Ureter (tissue), 1 donor: ENCODE results near the gene CMIP. TPM values are rescaled to one million over a fixed set of nuclear protein-coding genes. Genes with fewer than 3 reads are reported as not detected.
"Not testable (repeated sequence)": the region's sequence is repeated elsewhere in the genome, so short reads cannot be mapped to it uniquely, and the experiment has no call there.

ENCODE experiments used
- DNase-seq: peaks from one replicate; pipeline ENCODE4 v3.0.0-alpha.2; 2020; ENCODE audit warnings: low spot score
- total RNA-seq: library from RNA; stranded (reverse); gene quantifications from one replicate; pipeline ENCODE4 v1.2.4, GENCODE V29; 2023
- donor health status: DM: yes; HTN: yes; CAD: no.

CMIP gene
- total RNA-seq, 1 donor from 2014 or later, result 98.0 TPM

DNA sequence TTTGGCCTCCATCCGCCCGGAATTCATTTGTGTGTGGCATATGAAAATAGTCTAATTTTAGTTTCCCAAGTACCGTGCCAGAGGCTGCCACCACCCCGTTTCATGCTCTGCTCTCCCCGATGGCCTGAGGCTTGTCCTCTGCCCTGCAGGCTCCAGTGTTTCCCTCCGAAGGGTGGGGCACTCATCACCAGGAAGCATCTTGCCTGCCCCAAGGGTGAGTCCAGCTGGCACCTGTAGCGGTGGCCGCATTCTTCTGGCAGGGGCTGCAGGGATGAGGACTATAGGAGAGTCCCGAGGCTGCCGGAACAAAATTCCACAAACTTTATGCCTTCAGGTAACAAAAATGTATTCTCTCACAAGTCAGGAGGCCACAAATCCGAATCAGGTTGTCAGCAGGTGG is 23.1 kb upstream of the CMIP start:
- no peak for DNase-seq

DNA sequence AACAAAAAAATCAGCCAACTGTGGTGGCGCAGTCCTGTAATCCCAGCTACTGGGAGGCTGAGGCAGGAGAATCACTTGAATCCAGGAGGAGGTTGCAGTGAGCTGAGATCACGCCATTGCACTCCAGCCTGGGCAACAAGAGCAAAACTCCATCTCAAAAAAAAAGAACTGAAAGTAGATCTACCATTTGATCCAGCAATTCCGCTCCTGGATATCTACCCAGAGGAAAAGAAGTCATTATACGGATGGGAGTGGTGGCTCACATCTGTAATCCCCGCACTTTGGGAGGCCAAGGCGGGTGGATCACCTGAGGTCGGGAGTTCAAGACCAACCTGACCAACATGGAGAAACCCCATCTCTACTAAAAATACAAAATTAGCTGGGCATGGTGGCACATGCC is 22.5 kb upstream of the CMIP start:
- not testable (repeated sequence) for DNase-seq

DNA sequence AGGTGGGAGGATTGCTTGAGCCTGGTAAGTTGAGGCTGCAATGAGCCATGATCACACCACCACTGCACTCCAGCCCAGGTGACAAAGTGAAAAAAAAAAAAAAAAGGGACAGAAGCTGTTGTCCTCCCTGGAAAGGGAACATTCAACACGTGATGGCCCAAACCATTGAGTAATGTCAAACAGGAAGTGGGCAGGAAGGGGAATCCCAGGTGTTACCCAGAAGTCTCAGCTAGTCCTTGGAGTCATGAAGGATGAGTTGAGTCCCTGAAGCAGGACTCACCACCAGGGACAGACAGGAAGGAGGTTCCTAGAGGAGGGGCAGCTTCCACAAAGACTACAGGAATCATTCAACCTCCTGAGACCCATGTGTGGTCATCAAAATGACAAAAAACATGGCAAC is 19.8 kb upstream of the CMIP start:
- DNase-seq, result no peak

DNA sequence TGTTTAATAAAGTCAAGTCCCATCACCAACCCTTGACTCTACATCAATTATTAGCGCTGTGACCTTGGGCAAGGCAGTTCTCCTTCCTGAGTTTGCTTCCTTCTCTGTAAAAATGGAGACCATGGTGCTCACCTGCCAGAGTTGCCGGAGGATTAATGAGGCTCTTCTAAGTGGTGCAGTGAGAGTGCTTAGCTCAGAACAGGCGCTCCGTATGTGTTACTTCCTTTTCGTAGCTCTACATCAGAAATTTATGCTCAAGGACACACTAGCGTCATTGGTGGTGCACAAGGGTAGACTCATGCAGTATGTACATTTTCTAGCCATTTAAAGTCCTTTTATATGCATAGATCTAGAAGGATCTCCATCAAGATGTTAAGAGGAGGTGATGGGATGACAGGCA is 17.4 kb upstream of the CMIP start:
- no peak for DNase-seq

DNA sequence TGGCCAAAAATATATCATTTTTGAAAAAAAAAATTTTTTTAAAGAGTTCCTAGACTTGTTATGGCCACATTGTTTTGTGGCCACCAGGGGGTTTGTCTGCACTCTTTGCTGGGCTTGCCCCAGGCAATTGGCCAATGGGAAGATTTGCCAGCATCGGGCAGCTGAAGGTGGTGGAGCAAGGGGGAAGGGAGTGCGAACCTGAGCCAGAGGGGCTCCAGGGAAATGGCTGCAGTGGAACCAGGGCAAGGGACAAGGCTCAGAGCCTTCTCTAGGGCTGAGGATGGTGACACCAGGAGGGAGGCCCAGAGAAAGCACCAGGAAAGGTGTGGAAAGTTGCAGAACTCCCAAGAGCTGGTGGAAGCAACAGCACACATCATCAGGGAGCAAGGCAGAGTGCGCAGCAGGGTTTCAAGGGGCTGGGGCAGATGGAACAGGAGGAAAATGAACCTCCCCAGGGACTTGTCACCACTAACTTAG is 15.5 kb upstream of the CMIP start:
- no peak for DNase-seq

DNA sequence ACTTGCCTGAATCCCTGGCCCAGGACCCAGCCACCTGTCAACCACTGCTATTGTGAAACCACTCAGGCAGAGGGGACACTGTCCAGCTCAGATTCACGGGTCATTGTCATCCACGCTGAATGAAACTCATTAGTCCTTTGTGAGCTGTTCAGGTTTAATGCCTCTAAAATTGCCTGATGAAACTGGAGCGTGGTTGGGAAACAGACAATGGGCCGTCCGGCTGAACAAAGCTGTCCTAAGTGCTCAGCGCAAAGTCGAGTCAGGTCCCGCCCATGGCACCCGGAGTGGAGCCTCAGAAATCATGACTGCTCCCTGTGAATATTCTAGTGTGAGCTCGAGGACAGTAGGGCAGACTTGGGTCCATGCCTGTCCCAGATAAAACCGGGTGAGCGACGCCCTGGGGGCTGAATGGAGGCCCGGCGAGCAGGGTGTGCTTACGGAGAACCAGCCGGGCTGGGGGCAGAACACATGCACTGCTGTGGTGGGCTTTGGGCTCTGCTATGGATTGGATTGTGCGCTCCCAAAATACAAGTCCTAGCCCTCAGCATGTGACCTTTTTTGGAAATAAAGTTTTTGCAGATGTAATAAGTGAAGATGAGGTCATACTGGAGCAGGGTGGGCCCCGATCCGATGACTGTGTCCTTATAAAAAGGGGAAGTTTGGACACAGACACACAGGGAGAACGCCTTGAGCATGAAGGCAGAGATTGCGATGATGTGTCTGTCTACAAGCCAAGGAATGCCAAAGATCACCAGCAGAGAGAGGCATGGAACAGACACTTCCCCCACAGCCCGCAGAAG is 12.9 kb upstream of the CMIP start:
- DNase-seq, result no peak

DNA sequence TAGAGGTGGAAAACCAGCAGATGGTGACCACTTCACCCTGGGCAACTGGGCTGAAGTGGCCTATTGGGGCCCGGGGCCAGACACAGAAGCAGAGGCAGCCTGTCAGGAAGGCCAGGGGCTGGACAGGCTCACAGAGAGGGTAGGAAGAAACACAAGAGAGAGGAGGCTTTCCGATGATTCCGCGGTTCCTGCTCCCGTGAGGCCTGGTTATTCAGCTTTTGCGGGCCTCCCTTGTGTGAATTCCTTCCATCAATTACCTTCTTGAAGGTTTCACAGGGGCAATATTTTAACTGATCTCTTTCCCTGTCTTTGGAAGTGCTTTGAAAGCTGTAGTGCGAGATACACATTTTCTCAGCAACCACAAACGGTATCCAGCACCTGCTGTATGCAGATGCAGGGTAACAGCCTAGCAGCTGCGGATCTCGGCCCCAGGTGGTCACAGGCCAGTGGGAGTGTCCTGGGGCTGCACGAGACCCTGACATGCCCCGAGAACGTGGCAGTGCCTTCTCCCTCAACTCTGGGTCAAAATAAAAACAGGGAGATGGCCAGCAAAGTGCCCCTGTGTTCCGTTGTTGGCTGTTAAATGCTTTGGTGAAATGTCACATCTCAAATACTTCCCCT is 11.6 kb upstream of the CMIP start:
- no peak for DNase-seq

DNA sequence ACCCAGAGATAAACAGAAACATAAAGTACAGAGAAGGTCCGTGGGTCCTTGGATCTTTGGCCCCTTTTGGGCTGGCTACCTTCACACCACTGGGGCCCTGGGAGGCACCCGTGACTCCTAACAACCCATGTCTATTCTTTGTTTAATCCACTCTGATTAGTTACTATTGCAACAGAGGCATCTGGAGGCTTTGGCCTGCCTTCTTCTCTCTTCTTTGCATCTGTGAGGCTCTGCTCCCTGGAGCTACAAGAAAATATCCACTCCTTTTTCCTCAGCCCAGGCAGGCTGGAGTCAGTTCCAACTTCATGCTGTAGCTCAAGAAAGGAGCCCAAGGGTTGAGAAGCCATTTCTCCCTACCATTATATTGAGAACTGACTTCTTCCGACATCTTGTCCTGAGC is 9.5 kb upstream of the CMIP start:
- no peak for DNase-seq

DNA sequence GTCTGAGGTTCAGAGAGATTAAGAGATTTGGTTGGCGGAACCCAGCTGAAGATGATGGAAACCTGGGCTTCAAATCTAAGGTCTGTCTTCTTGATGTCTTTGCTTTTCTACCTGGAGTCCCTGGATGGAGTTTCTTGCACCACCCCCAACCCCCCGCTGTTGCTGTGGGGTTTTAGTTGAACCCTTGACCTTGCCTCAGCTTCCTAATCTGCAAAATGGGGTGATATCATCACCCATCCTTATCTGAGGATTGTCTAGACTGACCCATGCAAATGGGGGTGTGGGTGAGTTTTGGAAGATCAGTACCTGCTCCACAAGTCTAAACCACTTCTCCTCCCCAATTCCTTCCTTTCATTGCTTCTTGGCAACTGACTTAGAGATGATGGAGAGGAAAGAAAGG is 9.0 kb upstream of the CMIP start:
- DNase-seq, result no peak

DNA sequence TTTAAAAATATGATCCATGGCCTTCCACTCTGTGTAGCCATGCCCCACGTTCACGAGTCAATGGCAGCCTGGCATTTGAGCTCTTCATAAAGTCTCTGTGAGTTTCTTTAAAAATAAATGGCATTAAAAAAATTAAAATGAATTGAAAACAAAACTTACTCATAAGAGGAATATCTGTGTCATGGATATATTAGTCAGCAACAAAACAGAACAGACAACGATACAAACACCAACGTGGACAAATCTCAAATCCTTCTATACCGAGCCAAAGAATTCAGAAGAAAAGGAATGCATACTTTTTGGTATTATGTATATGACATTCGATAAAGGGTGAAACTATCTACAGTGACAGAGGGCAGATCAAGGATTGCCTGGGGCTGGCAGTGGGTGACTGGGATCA is 8.2 kb upstream of the CMIP start:
- no peak for DNase-seq

DNA sequence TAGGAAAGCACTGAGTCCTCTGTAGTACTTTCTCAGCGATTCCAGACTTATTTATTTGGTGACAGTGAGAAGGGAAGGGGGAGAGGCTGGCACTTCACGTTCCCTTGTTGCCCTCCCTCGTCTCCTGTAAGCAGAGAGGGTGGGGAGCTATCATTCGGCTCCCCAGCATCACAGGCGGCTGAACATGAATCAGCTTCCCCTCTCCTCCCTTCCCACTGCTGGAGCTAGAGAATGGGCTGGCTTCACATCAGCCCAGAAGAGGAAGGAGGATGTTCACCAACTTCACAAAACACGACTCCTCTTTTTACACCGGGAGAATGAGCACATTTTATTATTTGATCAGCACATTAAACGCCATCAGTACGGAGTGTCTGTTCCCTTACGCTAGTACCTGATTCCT is 6.7 kb upstream of the CMIP start:
- no peak for DNase-seq

DNA sequence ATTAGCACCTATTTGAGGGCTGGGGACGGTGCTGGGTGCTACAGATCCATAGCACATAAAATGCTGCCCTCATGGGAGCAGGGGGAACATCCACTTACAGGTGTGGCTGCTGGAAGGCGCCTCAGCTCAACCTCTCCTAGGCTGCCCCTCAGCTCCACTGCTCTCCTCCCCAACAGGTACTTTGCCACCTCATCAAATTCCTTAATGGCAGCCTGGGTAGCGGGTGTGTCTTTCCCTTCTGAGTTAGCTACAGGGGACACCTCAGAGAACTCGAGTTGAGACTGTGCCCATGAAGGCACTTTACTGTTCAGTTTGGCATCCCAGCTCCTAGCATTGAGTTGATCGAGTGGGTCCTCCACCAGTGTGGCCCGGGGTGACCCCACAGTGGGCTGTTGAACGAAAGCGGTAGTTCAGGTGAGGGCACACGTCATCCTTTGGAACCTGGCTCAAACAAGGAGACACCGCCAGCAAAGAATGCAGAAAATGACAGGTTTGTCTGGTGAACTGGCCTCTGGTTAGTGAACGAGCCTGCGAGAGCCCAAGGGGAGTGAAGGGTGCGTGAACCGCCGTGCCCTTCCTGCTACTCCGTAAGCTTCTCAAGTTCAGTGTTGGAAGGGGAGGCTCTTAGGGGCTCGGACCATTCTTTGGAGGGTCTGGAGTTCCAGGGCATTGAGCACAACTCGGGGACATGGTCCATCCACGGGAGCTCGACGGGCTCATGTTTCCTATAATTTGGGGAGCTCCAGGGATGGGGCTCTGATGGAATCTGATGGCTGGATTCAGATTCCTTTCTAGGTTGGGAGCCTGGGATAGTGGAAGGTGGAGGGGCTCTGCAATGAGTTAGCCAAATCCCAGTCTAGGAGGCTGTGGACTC is 3.5 kb upstream of the CMIP start:
- DNase-seq, result no peak

DNA sequence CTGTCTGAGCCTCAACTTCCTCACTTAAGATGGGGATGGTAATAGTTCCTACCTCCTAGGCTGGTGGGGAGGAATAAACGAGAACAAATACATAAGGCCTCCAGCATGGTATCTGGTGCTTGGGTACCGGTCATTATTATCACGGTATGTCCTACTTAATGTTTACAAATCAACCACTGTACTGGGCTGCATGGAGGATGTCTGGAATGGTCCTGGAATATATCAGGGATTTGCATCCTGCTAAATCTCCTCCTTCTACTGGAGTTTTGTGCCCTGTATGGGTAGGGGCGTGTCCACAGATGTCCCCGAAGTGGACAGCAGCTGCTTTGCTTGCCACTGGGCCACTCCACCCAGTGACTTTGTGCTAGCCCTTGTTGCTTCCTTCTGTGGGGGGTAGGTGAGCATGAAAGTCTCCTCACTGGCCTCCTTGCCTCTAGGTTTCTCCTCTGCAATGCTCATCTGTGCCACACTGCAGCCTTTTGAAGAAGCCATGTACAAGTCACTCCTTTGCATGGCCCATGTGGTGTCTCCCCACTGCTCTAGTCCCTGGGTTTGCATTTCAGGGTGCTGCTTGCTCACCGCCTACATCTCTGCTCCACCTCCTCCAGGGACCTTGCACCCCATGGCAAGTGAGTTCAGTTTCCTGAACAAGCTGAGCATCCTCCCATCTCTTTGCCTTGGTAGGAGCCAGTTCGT is 2.2 kb upstream of the CMIP start:
- no peak for DNase-seq

DNA sequence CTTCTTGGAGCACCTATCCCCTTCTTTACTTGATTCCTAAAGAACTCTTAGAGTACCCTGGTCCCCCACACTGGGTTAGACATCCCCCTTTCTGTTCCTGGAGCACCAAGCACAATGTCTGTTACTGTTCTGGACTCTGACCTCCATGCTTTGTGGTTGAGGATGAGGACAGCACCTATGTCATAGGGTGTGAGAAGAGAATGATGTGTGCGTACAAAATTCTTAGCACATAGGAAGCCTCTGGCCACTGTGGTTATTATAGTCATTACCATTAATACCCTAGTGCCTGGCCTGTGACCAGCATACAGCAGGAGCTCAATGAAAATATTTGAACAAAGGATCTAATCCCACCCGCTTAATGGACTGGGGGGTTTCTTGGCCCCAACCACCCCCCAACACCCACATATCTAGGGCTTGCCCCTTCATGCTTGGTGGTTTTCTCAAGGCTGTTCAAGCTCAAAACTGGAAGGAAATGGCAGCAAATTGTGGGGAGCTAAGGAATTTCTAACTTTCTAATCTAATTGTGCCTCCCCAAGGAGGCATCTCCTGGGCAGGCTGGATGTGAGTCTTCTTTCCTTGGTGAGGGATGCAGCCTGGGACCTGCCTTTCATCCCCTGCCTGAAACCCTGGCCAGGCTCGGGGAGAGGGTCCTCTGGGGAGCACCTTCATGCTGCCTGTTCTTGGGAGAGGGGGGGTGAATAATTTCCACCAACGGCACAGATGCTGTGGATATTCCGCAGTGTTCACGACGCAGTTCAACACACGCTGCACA is 1.5 kb upstream of the CMIP start:
- DNase-seq, result no peak

DNA sequence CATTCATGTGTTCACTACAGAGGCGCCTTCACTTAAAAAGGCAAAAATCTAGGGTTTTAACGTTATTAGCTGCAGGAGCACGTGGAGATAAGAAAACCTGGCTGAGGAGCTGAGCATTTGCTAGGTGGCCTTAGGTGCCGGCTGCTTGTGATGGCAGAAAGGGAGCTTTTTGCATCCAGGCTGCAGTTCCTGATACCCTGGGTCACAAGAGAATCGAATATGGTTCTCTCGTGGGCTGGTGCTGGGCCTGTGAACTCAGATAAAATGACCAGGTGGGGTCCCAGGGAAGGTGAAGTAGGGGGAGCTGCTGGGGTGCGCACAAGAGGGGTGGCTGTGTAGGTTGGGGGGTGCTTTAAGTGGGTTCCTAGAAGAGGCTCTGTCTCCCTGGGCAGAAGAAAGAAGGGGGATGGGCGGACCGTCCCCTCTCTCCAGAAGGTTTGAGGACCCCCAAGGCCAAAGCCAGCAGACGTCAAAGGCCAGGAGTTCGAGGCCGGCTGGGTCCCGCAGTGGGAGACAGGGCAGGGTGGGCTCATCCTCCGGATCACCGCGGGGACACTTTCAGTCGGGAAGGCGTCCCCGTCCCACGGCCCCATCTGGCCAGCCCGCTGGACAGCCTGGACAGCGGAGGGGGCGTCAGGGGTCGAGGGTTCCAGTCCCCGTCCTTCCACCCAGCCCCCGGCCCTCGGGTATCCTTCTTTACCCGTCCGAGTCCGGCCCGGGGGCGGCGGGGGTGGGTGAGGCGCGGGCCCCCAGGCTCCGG is 740 bp upstream of the CMIP start:
- no peak for DNase-seq

DNA sequence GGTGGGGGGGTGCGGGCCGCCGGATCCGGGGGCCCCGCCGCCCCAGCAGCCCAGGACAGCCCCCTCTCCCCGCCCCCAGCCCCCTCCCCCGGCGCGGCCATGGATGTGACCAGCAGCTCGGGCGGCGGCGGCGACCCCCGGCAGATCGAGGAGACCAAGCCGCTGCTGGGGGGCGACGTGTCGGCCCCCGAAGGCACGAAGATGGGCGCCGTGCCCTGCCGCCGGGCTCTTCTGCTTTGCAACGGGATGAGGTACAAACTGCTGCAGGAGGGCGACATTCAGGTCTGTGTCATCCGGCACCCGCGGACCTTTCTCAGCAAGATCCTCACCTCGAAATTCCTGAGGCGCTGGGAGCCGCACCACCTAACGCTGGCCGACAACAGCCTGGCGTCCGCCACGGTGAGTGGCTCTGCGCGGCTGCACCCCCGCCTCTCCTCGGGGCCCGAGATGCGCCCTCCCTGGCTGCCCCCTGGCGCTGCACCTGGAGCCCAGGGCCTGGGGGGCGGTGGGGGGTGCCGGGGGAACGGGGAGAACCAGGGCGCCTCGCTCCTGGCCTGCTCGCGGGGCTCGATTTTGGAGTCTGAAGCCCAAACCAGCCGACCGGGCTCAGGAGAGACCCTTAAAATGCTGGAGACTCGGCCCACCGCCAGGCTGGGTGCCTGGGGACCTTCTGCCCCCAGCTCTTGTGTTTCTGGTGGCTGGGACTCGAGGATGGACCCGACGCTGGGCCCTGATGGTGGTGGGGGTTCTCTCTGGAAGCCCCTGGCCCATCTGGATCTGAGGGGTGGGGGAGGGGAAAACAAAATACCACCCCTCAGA is 744 bp downstream of the CMIP start:
- no peak for DNase-seq

DNA sequence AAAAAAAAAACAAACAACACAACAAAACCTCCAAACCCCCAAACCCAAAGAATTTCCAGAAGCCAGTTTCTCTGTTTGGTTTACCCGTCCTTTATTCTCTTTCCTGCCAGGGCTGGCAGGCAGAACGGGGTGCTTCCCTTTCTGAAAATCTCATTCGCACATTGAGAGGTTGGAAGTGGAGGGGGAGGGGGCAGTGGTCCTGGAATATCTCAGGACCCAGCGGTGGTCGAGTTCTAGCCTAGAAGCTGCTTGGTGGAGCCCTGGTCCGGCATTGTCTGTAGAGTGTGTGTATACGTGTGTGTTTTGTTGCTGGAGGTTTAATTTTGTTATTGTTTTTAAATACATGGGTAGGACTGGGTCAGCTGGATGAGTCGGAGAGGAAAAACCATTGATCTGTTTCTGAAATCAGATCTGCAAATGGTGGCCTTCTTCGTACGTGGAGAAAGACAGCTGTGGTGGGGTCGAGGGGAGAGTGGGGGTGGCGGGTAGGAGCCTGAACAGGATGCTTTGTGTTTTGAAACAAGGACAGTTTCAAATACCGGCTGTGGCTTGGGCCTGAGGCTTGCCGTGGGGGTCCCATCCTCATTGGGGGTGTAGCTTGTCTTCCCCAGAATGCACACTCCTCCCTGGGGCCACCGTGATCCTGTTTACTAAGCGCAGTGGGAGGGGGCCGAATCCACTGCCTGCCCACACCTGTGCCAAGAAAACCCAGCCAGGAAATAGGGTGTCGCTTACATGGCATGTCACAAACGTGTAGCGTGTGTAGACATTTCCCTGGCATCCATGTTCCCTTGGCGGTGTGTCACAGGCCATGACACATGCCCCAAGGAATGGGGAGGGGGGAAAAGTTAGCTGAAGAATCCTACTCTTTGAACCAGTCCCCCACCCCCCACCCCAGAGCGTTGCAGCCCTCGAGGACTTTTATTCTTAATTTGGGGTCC is 1.6 kb downstream of the CMIP start:
- DNase-seq, result peak; percentile 74

DNA sequence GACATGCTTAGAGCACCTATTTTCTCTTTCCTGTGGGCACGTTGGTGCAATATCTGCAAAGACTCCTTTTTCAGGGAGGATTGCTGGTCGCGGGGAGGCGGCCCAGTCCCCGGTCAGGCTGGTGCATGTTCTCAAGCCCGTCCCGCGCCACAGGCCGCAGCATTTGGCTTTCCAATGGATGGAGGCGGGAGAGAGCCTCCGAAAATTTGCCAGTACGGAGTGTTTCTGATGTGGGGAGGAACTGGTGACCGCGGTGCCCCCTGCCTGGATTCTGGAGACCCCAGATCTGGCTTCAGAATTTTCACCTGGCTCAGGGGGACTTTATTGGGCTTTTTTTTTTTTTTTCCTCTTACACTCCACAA is 2.3 kb downstream of the CMIP start:
- no peak for DNase-seq
